ENCODE data around the gene MKRN2OS.
A peak's percentile ranks its signal among the peaks of the same experiment; 100 is the strongest.

MKRN2OS gene

GRCh38 chr3:12556690-12557472, 11.6 kb upstream of the MKRN2OS start, which contains the start of gene MKRN2 (continued):
- TF ChIP-seq ZNF341 (tag by site-specific recombination; IDR thresholded peaks at IDR 0.05; ENCODE audit: low read depth), result peak; percentile 82
- TF ChIP-seq ZNF24 (tag by site-specific recombination; IDR thresholded peaks at IDR 0.05), result peak; percentile 77
- no peak for TF ChIP-seq ZNF112 (tag by site-specific recombination; IDR thresholded peaks at IDR 0.05)
- peak; percentile 72 for TF ChIP-seq YY2 (tag by site-specific recombination; IDR thresholded peaks at IDR 0.05)
- TF ChIP-seq ZNF792 (tag by site-specific recombination; IDR thresholded peaks at IDR 0.05), result peak; percentile 62; the same call in 1 of the 2 replicates
- no peak for TF ChIP-seq SCRT1 (tag by site-specific recombination; IDR thresholded peaks at IDR 0.05; ENCODE audit: borderline replicate concordance)
- TF ChIP-seq ZNF416 (tag by site-specific recombination; IDR thresholded peaks at IDR 0.05), result no peak
- TF ChIP-seq TCF7L2 (IDR thresholded peaks at IDR 0.05; ENCODE audit: borderline replicate concordance, low read depth, low read length), result no peak
- no peak; the same call in 1 of the 2 replicates for TF ChIP-seq ZNF302 (tag by site-specific recombination; IDR thresholded peaks at IDR 0.05; ENCODE audit: low read depth)
- TF ChIP-seq ZNF529 (tag by site-specific recombination; IDR thresholded peaks at IDR 0.05; ENCODE audit: insufficient replicate concordance), result no peak
- TF ChIP-seq, protein P1, sequence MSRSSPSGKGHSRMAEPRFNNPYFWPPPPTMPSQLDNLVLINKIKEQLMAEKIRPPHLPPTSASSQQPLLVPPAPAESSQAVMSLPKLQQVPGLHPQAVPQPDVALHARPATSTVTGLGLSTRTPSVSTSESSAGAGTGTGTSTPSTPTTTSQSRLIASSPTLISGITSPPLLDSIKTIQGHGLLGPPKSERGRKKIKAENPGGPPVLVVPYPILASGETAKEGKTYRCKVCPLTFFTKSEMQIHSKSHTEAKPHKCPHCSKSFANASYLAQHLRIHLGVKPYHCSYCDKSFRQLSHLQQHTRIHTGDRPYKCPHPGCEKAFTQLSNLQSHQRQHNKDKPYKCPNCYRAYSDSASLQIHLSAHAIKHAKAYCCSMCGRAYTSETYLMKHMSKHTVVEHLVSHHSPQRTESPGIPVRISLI (tag by site-specific recombination; IDR thresholded peaks at IDR 0.05), result no peak
- TF ChIP-seq, protein P2, sequence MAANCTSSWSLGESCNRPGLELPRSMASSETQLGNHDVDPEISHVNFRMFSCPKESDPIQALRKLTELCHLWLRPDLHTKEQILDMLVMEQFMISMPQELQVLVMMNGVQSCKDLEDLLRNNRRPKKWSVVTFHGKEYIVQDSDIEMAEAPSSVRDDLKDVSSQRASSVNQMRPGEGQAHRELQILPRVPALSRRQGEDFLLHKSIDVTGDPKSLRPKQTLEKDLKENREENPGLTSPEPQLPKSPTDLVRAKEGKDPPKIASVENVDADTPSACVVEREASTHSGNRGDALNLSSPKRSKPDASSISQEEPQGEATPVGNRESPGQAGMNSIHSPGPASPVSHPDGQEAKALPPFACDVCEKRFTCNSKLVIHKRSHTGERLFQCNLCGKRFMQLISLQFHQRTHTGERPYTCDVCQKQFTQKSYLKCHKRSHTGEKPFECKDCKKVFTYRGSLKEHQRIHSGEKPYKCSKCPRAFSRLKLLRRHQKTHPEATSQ (tag by site-specific recombination; IDR thresholded peaks at IDR 0.05), result peak; percentile 83
- TF ChIP-seq ZNF704 (tag by site-specific recombination; IDR thresholded peaks at IDR 0.05), result 0 out of 2 replicates have a peak, but pooled peaks have one; percentile 30
- TF ChIP-seq OSR2 (tag by site-specific recombination; IDR thresholded peaks at IDR 0.05), result peak; percentile 27; the same call in 1 of the 2 replicates
- no peak for TF ChIP-seq ZNF169 (tag by site-specific recombination; IDR thresholded peaks at IDR 0.05)
- TF ChIP-seq, protein P3, sequence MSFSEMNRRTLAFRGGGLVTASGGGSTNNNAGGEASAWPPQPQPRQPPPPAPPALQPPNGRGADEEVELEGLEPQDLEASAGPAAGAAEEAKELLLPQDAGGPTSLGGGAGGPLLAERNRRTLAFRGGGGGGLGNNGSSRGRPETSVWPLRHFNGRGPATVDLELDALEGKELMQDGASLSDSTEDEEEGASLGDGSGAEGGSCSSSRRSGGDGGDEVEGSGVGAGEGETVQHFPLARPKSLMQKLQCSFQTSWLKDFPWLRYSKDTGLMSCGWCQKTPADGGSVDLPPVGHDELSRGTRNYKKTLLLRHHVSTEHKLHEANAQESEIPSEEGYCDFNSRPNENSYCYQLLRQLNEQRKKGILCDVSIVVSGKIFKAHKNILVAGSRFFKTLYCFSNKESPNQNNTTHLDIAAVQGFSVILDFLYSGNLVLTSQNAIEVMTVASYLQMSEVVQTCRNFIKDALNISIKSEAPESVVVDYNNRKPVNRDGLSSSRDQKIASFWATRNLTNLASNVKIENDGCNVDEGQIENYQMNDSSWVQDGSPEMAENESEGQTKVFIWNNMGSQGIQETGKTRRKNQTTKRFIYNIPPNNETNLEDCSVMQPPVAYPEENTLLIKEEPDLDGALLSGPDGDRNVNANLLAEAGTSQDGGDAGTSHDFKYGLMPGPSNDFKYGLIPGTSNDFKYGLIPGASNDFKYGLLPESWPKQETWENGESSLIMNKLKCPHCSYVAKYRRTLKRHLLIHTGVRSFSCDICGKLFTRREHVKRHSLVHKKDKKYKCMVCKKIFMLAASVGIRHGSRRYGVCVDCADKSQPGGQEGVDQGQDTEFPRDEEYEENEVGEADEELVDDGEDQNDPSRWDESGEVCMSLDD (tag by site-specific recombination; IDR thresholded peaks at IDR 0.05), result peak; percentile 72
- TF ChIP-seq PBX3 (CRISPR knock-in tag; IDR thresholded peaks at IDR 0.05), result no peak; the same call in 1 of the 2 replicates
- no peak for TF ChIP-seq ZNF670 (tag by site-specific recombination; IDR thresholded peaks at IDR 0.05; ENCODE audit: low read depth)
- TF ChIP-seq ZNF76 (tag by site-specific recombination; IDR thresholded peaks at IDR 0.05; ENCODE audit: borderline replicate concordance, low read depth), result peak; percentile 91
- peak; percentile 92 for TF ChIP-seq ZNF626 (tag by site-specific recombination; IDR thresholded peaks at IDR 0.05)
- TF ChIP-seq PRDM4 (tag by site-specific recombination; IDR thresholded peaks at IDR 0.05), result peak; percentile 21; the same call in 1 of the 2 replicates
- no peak for TF ChIP-seq ZNF16 (tag by site-specific recombination; IDR thresholded peaks at IDR 0.05; ENCODE audit: low read depth)
- no peak for TF ChIP-seq ZIC2 (tag by site-specific recombination; IDR thresholded peaks at IDR 0.05)
- TF ChIP-seq MZF1 (tag by site-specific recombination; IDR thresholded peaks at IDR 0.05; ENCODE audit: borderline replicate concordance), result peak; percentile 88; the same call in 1 of the 2 replicates
- no peak for TF ChIP-seq FEZF1 (tag by site-specific recombination; IDR thresholded peaks at IDR 0.05)
- no peak for TF ChIP-seq ZNF510 (tag by site-specific recombination; IDR thresholded peaks at IDR 0.05; ENCODE audit: insufficient replicate concordance)
- TF ChIP-seq, protein P4, sequence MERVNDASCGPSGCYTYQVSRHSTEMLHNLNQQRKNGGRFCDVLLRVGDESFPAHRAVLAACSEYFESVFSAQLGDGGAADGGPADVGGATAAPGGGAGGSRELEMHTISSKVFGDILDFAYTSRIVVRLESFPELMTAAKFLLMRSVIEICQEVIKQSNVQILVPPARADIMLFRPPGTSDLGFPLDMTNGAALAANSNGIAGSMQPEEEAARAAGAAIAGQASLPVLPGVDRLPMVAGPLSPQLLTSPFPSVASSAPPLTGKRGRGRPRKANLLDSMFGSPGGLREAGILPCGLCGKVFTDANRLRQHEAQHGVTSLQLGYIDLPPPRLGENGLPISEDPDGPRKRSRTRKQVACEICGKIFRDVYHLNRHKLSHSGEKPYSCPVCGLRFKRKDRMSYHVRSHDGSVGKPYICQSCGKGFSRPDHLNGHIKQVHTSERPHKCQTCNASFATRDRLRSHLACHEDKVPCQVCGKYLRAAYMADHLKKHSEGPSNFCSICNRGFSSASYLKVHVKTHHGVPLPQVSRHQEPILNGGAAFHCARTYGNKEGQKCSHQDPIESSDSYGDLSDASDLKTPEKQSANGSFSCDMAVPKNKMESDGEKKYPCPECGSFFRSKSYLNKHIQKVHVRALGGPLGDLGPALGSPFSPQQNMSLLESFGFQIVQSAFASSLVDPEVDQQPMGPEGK (tag by site-specific recombination; IDR thresholded peaks at IDR 0.05), result peak; percentile 92

Measured in HEK293 (cell line).